Measurements from ENCODE around the gene FAM83D. TPM values are rescaled to one million over a fixed set of nuclear protein-coding genes. Genes with fewer than 3 reads are reported as not detected.

FAM83D gene
- total RNA-seq, 1 donor from 2014 or later, result 0.77 TPM

DNA sequence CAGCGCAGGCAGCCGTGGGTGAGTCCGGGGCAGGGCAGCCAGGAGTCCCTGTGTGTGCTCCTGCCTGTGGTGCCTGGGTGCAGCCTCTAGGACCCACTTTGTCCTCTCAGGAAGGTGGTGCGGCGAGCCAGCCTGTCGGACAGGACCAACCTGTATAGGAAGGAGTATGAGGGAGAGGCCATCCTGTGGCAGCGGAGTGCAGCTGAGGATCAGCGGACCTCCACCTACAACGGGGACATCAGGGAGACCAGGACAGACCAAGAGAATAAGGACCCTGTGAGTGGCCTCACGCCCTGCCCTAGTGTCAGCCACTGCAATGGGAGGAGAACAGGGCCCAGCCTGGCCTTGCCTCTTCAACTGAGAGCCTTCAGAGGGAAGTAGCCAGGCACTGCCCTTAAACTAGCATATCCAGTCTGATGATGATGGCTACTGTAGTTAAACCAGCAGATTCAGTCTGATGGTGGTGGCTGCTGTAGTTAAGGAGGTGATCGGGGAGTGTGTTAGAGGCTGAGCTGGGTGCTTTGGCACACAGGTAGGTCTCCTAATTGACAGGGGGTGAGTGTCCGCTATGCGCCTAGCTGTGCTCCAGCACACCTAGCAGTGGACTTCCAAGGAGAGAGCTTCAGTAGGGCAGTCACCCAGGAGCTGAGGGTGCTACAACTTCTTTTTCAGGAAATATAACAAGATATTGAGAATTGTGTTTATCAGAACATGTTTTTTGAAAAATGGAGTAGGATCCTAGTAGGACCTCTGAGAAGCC lies 18.1 kb upstream of the FAM83D start:
- intact Hi-C loops (cut with micrococcal nuclease), result no loop called here
- Histone ChIP-seq H3K27me3 (ENCODE audit: low read depth) (peaks cover 7% of the 10 kb centered on the region), H3K9me3 (replicated peaks) (peaks cover 18% of the 10 kb centered on the region), H3K4me3 (no peak overlapping the region), H3K4me1 (no peaks in the 10 kb centered on the region), H3K36me3 (peaks cover 27% of the 10 kb centered on the region), H3K27ac (replicated peaks) (no peak overlapping the region)
- TF ChIP-seq, protein P1, sequence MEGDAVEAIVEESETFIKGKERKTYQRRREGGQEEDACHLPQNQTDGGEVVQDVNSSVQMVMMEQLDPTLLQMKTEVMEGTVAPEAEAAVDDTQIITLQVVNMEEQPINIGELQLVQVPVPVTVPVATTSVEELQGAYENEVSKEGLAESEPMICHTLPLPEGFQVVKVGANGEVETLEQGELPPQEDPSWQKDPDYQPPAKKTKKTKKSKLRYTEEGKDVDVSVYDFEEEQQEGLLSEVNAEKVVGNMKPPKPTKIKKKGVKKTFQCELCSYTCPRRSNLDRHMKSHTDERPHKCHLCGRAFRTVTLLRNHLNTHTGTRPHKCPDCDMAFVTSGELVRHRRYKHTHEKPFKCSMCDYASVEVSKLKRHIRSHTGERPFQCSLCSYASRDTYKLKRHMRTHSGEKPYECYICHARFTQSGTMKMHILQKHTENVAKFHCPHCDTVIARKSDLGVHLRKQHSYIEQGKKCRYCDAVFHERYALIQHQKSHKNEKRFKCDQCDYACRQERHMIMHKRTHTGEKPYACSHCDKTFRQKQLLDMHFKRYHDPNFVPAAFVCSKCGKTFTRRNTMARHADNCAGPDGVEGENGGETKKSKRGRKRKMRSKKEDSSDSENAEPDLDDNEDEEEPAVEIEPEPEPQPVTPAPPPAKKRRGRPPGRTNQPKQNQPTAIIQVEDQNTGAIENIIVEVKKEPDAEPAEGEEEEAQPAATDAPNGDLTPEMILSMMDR (IDR thresholded peaks at IDR 0.05; ENCODE audit: borderline replicate concordance), result no peak
- DNase-seq, result no peak

DNA sequence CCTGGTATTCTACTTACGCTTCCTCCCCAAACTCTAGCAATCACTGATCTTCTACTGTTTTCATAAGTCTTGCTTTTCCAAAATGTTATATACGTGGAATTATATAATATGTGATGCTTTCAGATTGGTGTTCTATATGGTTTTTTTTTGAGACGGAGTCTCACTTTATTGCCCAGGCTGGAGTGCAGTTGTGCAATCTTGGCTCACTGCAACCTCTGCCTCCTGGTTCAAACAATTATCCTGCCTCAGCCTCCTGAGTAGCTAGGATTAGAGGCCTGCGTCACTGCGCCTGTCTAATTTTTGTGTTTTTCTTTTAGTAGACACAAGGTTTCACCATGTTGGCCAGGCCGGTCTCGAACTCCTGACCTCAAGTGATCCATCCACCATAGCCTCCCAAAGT lies 10.9 kb upstream of the FAM83D start:
- H3K27me3 ChIP-seq (ENCODE audit: low read depth), result peaks cover 6% of the 10 kb centered on the region
- H3K36me3 ChIP-seq, result peaks cover 19% of the 10 kb centered on the region
- no peaks in the 10 kb centered on the region for H3K9me3 ChIP-seq (replicated peaks)
- intact Hi-C loops (cut with micrococcal nuclease), result no loop called here
- no peaks in the 10 kb centered on the region for H3K4me1 ChIP-seq
- TF ChIP-seq, protein P1 (IDR thresholded peaks at IDR 0.05; ENCODE audit: borderline replicate concordance), result no peak
- no peak overlapping the region for H3K4me3 ChIP-seq
- DNase-seq, result no peak
- no peak overlapping the region for H3K27ac ChIP-seq (replicated peaks)

DNA sequence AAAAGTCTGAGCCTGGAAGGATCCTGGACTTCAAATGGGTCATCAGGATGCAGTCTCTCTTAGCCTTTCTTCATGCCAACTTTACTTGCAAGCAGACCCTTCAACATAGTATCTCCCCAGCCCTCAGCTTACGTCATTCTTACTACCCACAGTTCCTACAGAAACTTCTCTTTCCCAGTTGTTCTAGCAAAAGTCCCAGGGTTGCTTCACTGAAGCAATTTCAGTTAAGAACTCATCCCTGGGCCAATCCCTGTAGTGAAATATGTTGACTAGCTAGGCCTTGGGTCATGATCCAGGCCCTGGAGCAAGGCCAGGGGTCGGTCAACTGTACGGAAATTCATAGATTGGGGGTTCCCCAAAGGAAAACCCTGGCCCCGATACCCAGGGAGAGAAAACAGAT lies 8.6 kb upstream of the FAM83D start:
- H3K4me3 ChIP-seq, result no peak overlapping the region
- H3K9me3 ChIP-seq (replicated peaks), result no peaks in the 10 kb centered on the region
- DNase-seq, result no peak
- TF ChIP-seq, protein P1 (IDR thresholded peaks at IDR 0.05; ENCODE audit: borderline replicate concordance), result no peak
- intact Hi-C loops (cut with micrococcal nuclease), result no loop called here
- H3K27ac ChIP-seq (replicated peaks), result no peak overlapping the region
- peaks cover 16% of the 10 kb centered on the region for H3K27me3 ChIP-seq (ENCODE audit: low read depth)
- H3K36me3 ChIP-seq, result peaks cover 19% of the 10 kb centered on the region
- H3K4me1 ChIP-seq, result no peaks in the 10 kb centered on the region

DNA sequence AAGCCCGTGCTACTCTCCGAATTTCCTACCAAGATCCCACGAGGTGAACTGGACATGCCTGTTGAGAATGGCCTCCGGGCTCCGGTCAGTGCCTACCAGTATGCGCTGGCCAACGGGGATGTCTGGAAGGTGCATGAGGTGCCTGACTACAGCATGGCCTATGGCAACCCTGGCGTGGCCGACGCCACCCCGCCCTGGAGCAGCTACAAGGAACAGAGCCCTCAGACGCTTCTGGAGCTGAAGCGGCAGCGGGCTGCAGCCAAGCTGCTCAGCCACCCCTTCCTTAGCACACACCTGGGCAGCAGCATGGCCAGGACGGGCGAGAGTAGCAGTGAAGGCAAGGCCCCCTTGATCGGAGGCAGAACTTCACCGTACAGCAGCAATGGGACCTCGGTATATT lies 8.0 kb upstream of the FAM83D start:
- Histone ChIP-seq H3K4me3 (no peak overlapping the region), H3K27ac (replicated peaks) (no peak overlapping the region), H3K4me1 (no peaks in the 10 kb centered on the region), H3K27me3 (ENCODE audit: low read depth) (peaks cover 16% of the 10 kb centered on the region), H3K9me3 (replicated peaks) (no peaks in the 10 kb centered on the region), H3K36me3 (peaks cover 19% of the 10 kb centered on the region)
- no peak for DNase-seq
- TF ChIP-seq, protein P1 (IDR thresholded peaks at IDR 0.05; ENCODE audit: borderline replicate concordance), result no peak
- intact Hi-C loops (cut with micrococcal nuclease), result no loop called here

DNA sequence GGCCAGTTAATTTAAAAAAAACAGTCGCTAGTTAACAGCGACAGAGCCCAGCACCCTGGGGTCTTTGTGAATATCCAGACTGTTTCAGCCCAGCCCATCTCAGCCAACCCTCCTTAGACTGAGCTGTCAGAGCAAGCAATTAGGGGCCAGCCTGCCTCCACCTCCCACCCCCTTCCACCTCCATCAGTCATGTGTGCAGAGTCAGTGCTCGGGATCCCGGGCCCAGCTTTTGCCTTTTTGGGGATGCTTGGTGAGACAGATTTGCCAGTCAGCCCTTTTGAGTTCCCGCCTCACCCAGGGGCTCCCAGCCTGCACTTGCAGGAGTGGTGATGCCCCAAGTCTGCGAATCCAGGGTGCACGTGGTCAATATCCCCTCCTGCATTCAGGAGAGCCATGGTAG lies 6.5 kb upstream of the FAM83D start:
- TF ChIP-seq, protein P1 (IDR thresholded peaks at IDR 0.05; ENCODE audit: borderline replicate concordance), result no peak
- Histone ChIP-seq H3K4me1 (no peaks in the 10 kb centered on the region), H3K27me3 (ENCODE audit: low read depth) (peaks cover 16% of the 10 kb centered on the region), H3K27ac (replicated peaks) (no peak overlapping the region), H3K9me3 (replicated peaks) (no peaks in the 10 kb centered on the region), H3K4me3 (no peak overlapping the region), H3K36me3 (peaks cover 15% of the 10 kb centered on the region)
- DNase-seq, result no peak
- intact Hi-C loops (cut with micrococcal nuclease), result loop anchor here (10.0 kb wide), 1 partner anchor 125 kb away; no protein-coding TSS in a partner anchor

Measured in left ventricle myocardium inferior (tissue), 1 donor.